Stimulated activated CD8-positive, alpha-beta memory T cell treated with anti-CD3 and anti-CD28 coated beads, Interleukin-4, amount 100 ng/mL, for 4 hours (primary cell): ENCODE data around the gene MVB12B.
"Not testable (repeated sequence)": the region's sequence is repeated elsewhere in the genome, so short reads cannot be mapped to it uniquely, and the experiment has no call there.

ENCODE experiments used
- DNase-seq, 2 donors: peaks; one replicate each; pipeline ENCODE4 v3.0.0-alpha.2; 2020; ENCODE audit warnings: low read depth in 2 of 2, low spot score in 1 of 2

The MVB12B gene

DNA sequence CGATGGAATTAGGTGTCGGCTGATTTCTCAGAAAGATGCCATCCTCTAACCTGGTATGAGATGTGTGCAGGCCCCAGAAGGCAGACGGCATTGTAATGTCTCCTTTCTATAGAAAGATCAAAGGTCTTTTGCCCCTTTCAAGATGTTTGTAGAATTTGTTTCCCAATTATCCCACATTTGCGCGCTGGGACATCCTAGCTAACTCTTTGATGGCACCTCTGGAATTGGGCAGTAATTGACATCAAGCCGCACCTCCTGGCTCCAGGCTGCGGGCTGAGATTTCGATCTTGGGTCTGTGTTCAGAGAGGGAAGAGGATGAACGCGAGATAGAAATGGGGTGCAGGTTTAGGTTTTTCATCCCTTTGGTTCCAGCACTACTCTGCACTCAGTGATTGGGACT is 202.3 kb downstream of the MVB12B start:
- DNase-seq, result no peak

DNA sequence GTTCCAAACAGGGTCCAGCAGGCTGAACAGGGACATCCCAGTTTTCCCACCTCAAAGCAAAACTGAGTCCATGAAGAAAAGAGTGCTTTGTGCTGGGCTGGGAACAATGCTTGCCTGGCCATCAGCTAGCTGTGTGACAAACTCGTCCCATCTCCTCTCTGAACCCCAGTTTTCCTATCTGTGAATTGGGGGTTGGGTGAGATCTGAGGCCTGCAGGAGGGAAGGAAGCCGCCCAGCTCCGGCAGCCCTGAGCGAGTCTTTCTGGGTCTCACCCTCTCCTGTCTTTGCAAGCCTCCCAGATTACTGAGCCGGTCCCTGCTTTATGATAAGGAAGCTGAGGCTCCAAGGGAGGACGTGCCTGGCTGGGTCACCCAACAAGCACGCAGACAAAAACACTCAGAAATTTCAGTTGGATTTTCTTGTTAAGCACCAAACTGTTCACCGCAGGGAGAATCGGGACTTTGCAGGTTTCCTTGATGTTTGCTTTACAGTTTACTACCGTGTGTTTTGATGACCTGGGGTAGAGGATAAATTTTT is 204.5 kb downstream of the MVB12B start:
- no peak for DNase-seq

DNA sequence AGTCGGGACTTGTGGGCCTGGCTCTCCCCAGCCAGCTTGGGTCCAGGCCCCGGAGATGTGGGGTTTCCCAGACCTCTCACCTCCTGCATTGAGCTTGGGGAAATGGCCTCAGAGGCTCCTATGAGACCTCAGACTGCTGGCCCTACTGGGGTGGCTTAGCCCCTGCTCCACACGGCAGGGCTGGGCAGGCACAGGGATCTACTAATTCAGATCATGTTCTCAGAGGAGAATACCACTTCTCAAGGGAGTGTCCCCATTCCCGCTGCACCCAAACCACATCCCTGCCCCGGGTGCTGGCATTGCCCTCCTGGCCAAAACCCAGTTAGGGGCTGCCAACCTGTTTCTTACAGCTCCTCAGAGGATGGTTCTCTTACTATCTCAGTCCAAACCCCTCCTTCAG is 205.0 kb downstream of the MVB12B start:
- no peak for DNase-seq

- no peak for DNase-seq
These were observed 205.4 kb downstream of the MVB12B start for GRCh38 chr9:126532019-126532462.

GRCh38 chr9:126532489-126532888 is 205.9 kb downstream of the MVB12B start:
- no peak for DNase-seq

- no peak for DNase-seq
These were observed 206.6 kb downstream of the MVB12B start for GRCh38 chr9:126532951-126533925.

GRCh38 chr9:126533926-126534310 is 207.3 kb downstream of the MVB12B start:
- DNase-seq, result no peak

DNA sequence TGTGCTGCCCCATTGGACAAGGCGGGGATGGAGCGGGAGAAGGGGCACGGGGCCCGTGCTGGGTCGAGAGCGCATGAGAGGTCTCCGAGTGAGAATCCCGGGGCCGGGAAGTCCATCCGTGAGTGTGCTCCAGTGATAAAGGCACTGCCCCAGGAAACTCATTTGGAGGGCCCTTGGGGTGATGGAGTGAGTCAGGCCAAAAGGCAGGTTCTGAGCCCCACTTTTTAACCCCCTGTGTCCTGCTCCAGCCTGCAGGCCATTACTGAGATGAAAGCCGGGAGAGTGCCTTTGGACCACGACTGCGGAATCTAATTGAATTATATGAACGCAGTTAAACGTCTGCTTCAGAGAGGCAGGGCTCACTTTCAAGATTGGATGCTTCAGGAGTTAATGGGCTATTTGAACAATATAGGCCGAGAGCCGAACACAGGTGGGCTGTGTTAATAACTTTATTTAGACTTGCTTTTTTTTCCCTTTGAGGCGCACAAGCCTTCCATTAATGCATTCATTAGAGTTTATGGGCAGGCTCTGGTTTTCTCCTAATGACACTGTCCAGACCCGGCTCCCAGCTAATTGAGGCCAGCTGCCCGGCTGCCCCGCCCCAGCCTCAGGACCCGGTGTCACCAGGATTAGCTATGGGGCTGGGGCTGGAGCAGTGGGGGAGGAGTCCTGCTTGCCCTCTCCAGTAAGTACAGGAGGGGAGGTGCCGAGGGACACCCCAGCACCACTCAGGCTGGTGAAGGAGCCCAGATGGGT is 208.0 kb downstream of the MVB12B start:
- no peak for DNase-seq

GRCh38 chr9:126536131-126536530 is 209.5 kb downstream of the MVB12B start:
- DNase-seq, result no peak

DNA sequence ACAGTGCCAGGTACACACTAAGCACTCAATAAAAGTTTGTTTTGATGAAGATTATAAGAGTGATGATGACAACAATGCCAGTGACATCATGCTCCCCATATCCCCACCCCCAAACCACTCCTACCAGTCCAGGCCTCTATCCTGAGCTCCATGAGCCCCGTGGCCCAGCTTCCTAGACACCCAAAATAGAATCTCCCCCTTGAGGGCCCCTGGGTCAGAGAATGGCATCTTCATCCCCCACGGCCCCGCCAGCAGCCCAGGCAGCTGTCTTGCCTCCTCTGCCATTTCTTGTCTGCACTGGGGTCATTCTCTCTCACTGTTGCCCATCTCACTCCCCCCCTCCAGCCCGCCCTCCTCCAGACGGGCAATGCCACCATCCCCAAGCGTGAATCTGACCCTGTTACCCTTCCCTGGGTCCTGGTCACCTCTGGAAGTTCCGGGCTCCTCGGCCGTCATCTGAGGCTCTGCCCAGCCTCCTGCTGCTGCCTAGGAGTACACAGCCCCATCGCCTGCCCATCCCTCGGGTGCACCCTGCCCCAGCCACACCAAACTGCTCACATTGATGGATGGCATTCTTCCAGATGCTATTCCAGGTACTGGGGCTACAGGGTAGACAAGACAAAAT is 210.3 kb downstream of the MVB12B start:
- DNase-seq, result no peak

GRCh38 chr9:126538550-126538949 is 211.9 kb downstream of the MVB12B start:
- DNase-seq, result no peak

DNA sequence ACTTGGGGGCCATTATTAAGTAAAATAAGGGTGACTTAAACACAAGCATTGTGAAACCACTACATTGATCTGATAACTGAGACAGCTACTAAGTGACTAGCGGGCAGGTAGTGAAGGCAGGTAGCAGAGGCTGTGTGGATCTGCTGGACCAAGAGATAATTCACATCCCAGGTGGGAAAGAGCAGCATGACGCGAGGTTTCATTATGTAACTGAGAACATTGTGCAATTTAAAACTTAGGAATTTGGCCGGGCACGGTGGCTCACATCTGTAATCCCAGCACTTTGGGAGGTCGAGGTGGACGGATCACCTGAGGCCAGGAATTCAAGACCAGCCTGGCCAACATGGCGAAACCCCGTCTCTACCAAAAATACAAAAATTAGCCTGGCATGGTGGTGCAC is 213.8 kb downstream of the MVB12B start:
- not testable (repeated sequence) for DNase-seq

GRCh38 chr9:126543490-126543889 is 216.9 kb downstream of the MVB12B start:
- DNase-seq, result no peak

DNA sequence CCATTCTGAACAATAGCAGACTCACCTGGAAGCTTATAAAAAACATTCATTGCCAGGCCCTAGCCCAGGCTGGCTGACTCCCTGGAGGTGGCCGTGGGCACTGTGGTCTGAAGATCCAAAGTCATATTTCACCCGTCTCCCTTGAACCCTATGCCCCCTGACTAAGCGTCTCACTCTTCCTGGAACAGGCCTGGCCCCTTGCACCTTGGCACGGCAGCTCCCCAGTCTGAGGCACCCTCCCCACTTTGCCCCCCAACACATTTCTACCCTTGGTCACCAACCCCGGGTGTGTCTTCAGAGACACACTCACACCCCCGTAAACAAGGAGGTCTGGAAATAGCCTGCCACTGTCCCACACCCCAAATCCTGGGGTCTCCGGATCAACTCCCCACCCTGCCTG is 218.5 kb downstream of the MVB12B start:
- no peak for DNase-seq

DNA sequence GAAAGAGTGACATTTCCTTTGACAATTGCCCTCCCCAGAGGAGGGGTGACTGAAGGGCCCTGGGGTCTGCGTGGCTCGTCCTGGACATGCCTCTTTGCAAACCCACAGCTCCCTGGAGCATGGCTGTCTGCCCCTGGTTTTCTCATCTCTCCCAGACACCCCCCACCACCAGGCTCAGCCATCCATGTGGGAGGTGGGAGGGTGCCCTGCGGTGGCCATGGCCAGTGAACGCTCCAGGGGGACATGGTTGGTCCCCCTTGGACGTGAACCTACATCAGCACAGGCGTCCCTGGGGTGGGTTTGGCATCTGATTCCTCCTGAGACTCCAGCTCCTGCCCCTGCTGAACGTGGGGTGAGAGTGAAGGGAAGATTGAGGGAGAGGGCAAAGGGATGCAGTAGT is 219.4 kb downstream of the MVB12B start:
- DNase-seq, result no peak

DNA sequence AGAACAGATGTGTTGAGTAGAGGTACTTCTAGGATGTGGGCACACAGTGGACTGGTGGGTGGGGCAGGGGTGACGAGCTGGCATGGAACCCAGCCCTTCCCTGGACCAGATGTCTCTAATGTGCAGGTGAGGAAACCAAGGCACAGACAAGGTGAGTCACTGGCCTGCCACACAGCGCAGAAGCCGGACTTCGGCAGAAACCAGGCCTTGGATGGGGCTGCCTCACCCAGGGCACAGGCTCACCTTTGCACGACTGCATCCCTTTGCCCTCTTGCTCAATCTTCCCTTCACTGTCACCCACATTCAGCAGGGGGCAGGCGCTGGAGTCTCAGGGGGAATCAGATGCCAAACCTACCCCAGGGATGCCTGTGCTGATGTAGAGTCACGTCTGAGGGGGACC is 221.7 kb downstream of the MVB12B start:
- DNase-seq, result no peak

DNA sequence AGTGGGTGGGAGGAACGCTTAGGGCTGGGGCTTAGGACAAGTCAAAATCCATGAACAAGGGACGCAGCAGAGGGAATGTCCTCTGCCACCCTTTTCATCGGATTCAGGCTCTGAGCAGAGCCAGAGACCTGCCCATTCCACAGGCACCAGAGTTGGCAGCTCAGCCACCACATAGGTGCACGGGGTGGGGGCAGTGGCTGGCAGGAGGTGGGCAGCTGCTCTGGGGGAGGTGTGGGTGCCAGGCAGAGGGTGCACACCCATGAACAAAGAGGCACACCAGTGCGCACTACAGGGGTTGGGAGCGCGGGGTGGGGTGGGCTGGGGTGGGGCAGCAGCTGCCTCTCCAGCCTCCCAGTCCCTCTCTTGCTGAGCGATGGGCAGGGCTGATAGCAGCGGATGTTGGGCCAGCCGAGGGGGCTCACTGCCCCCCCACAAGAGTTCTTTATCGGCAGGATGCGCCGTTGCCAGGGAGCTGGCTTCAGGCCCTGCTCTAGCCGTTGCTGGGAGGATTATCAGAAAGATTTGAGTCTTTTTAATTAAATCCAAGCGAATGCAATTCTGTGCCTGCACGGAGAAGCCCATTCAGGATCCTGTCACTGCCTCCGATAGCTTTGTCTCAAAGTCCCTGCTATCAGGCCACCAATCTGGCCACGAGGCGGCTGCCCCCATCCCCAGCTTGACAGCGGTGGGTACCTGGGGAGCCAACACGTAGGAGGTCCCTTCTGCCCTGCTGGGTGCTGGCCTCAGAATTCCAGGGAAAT is 222.8 kb downstream of the MVB12B start:
- no peak for DNase-seq

- no peak for DNase-seq
These were observed 224.3 kb downstream of the MVB12B start for GRCh38 chr9:126550891-126551351.

- no peak for DNase-seq
These were observed 225.2 kb downstream of the MVB12B start for GRCh38 chr9:126551812-126552211.

GRCh38 chr9:126554292-126554691 is 227.7 kb downstream of the MVB12B start:
- DNase-seq, result no peak

GRCh38 chr9:126555421-126555820 is 228.8 kb downstream of the MVB12B start:
- DNase-seq, result not testable (repeated sequence)
